HEK293T (cell line): ENCODE data around the gene C3orf38.

Experiments
- ARNT ChIP-seq: fragments of 450-650 bp; IDR thresholded peaks from 2 replicates; pipeline ENCODE4 v1.6.1; 2017; ENCODE audit warnings: mild to moderate bottlenecking
- BHLHE40 ChIP-seq: fragments of 450-650 bp; IDR thresholded peaks from 2 replicates; pipeline ENCODE4 v1.6.1; 2016; ENCODE audit warnings: mild to moderate bottlenecking, moderate library complexity, borderline replicate concordance
- CTBP1 ChIP-seq: fragments of 450-650 bp; IDR thresholded peaks from 2 replicates; pipeline ENCODE4 v1.6.1; 2016; ENCODE audit warnings: borderline replicate concordance
- ELF4 ChIP-seq: fragments of 450-650 bp; IDR thresholded peaks from 2 replicates; pipeline ENCODE4 v1.6.1; 2017; ENCODE audit warnings: antibody characterized with exemption
- FOXA1 ChIP-seq: fragments of 450-650 bp; IDR thresholded peaks from 2 replicates; pipeline ENCODE4 v1.6.1; 2016; ENCODE audit warnings: mild to moderate bottlenecking
- FOXK2 ChIP-seq: fragments of 450-650 bp; IDR thresholded peaks from 2 replicates; pipeline ENCODE4 v1.6.1; 2016; ENCODE audit warnings: mild to moderate bottlenecking
- FOXM1 ChIP-seq: fragments of 450-650 bp; IDR thresholded peaks from 2 replicates; pipeline ENCODE4 v1.6.1; 2017; ENCODE audit warnings: mild to moderate bottlenecking, borderline replicate concordance
- LEF1 ChIP-seq: fragments of 450-650 bp; IDR thresholded peaks from 2 replicates; pipeline ENCODE4 v1.6.1; 2017; ENCODE audit warnings: mild to moderate bottlenecking, borderline replicate concordance
- NFRKB ChIP-seq: fragments of 450-650 bp; IDR thresholded peaks from 2 replicates; pipeline ENCODE4 v1.6.1; 2016; ENCODE audit warnings: mild to moderate bottlenecking, moderate library complexity
- SP1 ChIP-seq: fragments of 450-650 bp; IDR thresholded peaks from 2 replicates; pipeline ENCODE4 v1.6.1; 2017
- SUZ12 ChIP-seq: fragments of 450-650 bp; IDR thresholded peaks from 2 replicates; pipeline ENCODE4 v1.6.1; 2016; ENCODE audit warnings: mild to moderate bottlenecking
- TARDBP ChIP-seq: fragments of 450-650 bp; IDR thresholded peaks from 2 replicates; pipeline ENCODE4 v1.6.1; 2016
- ZNF384 ChIP-seq: fragments of 450-650 bp; IDR thresholded peaks from 2 replicates; pipeline ENCODE4 v1.6.1; 2016
- TF ChIP-seq, protein P1 (sequence below): fragments of 450-650 bp; IDR thresholded peaks from 2 replicates; pipeline ENCODE4 v1.6.1; 2016

GRCh38 chr3:88195951-88196434, 46.2 kb downstream of the C3orf38 start:
- TF ChIP-seq SUZ12: no peak
- no peak for TF ChIP-seq FOXM1
- no peak for TF ChIP-seq SP1
- no peak for TF ChIP-seq ZNF384
- no peak for TF ChIP-seq LEF1
- TF ChIP-seq BHLHE40: no peak
- no peak for TF ChIP-seq NFRKB
- TF ChIP-seq, protein P1, sequence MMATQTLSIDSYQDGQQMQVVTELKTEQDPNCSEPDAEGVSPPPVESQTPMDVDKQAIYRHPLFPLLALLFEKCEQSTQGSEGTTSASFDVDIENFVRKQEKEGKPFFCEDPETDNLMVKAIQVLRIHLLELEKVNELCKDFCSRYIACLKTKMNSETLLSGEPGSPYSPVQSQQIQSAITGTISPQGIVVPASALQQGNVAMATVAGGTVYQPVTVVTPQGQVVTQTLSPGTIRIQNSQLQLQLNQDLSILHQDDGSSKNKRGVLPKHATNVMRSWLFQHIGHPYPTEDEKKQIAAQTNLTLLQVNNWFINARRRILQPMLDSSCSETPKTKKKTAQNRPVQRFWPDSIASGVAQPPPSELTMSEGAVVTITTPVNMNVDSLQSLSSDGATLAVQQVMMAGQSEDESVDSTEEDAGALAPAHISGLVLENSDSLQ: no peak
- TF ChIP-seq ELF4: no peak
- no peak for TF ChIP-seq FOXA1
- TF ChIP-seq FOXK2: no peak
- TF ChIP-seq CTBP1: no peak
- TF ChIP-seq TARDBP: no peak
- no peak for TF ChIP-seq ARNT
